ENCODE data around the gene NKD1. TPM values are rescaled to one million over a fixed set of nuclear protein-coding genes. Genes with fewer than 3 reads are reported as not detected.

NKD1 gene
- polyA plus RNA-seq, 1 experiment, result not detected

- ChIA-PET POLR2A (no interaction called here), CTCF (interaction anchor here (0.5 to 8.6 kb wide), 12 partner anchors 8 to 778 kb away, joined by 3 to 140 read pairs (median 6); partner anchors contain the start of gene CNEP1R1)
- no peak for TF ChIP-seq CTCF (IDR thresholded peaks at IDR 0.05; ENCODE audit: low read depth, low read length)
- no peak overlapping the region for H3K4me3 ChIP-seq (ENCODE audit: low read depth, low read length)
- peaks cover 22% of the 10 kb centered on the region for H3K9me3 ChIP-seq (ENCODE audit: control insufficient read depth, insufficient read depth, low read length)
- no peak overlapping the region for H3K27ac ChIP-seq (ENCODE audit: low read depth, low read length)
- no peaks in the 10 kb centered on the region for H3K27me3 ChIP-seq (ENCODE audit: control insufficient read depth, insufficient read depth, low read length)
- DNase-seq (ENCODE audit: low read depth, low spot score), result no peak
Measured at GRCh38 chr16:50667497-50668367, 119.5 kb downstream of the NKD1 start.

- TF ChIP-seq CTCF (IDR thresholded peaks at IDR 0.05; ENCODE audit: low read depth, low read length), result no peak
- ChIA-PET CTCF (interaction anchor here (0.6 to 8.6 kb wide), 7 partner anchors 75 to 644 kb away, joined by 3 to 140 read pairs (median 4); partner anchors contain the start of gene CNEP1R1), POLR2A (no interaction called here)
- Histone ChIP-seq H3K4me3 (ENCODE audit: low read depth, low read length) (no peak overlapping the region), H3K27ac (ENCODE audit: low read depth, low read length) (no peak overlapping the region), H3K27me3 (ENCODE audit: control insufficient read depth, insufficient read depth, low read length) (no peaks in the 10 kb centered on the region), H3K9me3 (ENCODE audit: control insufficient read depth, insufficient read depth, low read length) (peaks cover 30% of the 10 kb centered on the region)
- no peak for DNase-seq (ENCODE audit: low read depth, low spot score)
Measured at GRCh38 chr16:50668368-50669008, 120.3 kb downstream of the NKD1 start.

GRCh38 chr16:50669741-50670140, 121.5 kb downstream of the NKD1 start:
- no peak for DNase-seq (ENCODE audit: low read depth, low spot score)
- Histone ChIP-seq H3K4me3 (ENCODE audit: low read depth, low read length) (no peak overlapping the region), H3K27ac (ENCODE audit: low read depth, low read length) (no peak overlapping the region), H3K27me3 (ENCODE audit: control insufficient read depth, insufficient read depth, low read length) (no peaks in the 10 kb centered on the region), H3K9me3 (ENCODE audit: control insufficient read depth, insufficient read depth, low read length) (peaks cover 39% of the 10 kb centered on the region)
- ChIA-PET POLR2A (no interaction called here), CTCF (interaction anchor here (0.8 to 8.6 kb wide), 4 partner anchors 76 to 310 kb away, joined by 3 to 140 read pairs (median 3); no protein-coding TSS in a partner anchor)
- TF ChIP-seq CTCF (IDR thresholded peaks at IDR 0.05; ENCODE audit: low read depth, low read length), result no peak

- TF ChIP-seq CTCF (IDR thresholded peaks at IDR 0.05; ENCODE audit: low read depth, low read length), result no peak
- peaks cover 36% of the 10 kb centered on the region for H3K9me3 ChIP-seq (ENCODE audit: control insufficient read depth, insufficient read depth, low read length)
- no peak overlapping the region for H3K27ac ChIP-seq (ENCODE audit: low read depth, low read length)
- POLR2A ChIA-PET, result no interaction called here
- CTCF ChIA-PET, result interaction anchor here (1.2 to 8.6 kb wide), 4 partner anchors 76 to 646 kb away, joined by 3 to 140 read pairs (median 23); partner anchors contain the start of gene CNEP1R1
- no peak overlapping the region for H3K4me3 ChIP-seq (ENCODE audit: low read depth, low read length)
- DNase-seq (ENCODE audit: low read depth, low spot score), result no peak
- no peaks in the 10 kb centered on the region for H3K27me3 ChIP-seq (ENCODE audit: control insufficient read depth, insufficient read depth, low read length)
Measured at GRCh38 chr16:50670476-50670875, 122.3 kb downstream of the NKD1 start.
